PC-3 (cell line): ENCODE measurements around the gene KCNJ6. TPM values are rescaled to one million over a fixed set of nuclear protein-coding genes. Genes with fewer than 3 reads are reported as not detected.
A peak's percentile ranks its signal among the peaks of the same experiment; 100 is the strongest.

Source experiments
- ATAC-seq: fragments of 200-7000 bp; cut with Tn5 transposase; 2 replicates; pipeline ENCODE4 v1.9.1; 2020; ENCODE audit warnings: mild to moderate bottlenecking, moderate library complexity
- BruUV-seq: library from RNA; stranded (reverse); fragments of 400-500 nt; replicated peaks from 2 replicates; lab custom pipeline; 2021; lab: Mats Ljungman, UMichigan
- CTCF ChIA-PET: fragments of 300-600 bp; sonication (Branson Sonifier 250); formaldehyde crosslinking; loops from one replicate; lab custom pipeline; 2022; ENCODE audit warnings: antibody characterized with exemption; lab: Charles Lee
- POLR2A ChIA-PET: fragments of 300-600 bp; sonication (Branson Sonifier 250); formaldehyde crosslinking; loops from one replicate; lab custom pipeline; 2022; ENCODE audit warnings: antibody characterized with exemption; ENCODE audit not compliant: unreplicated experiment; lab: Charles Lee
- DNase-seq: peaks from one replicate; pipeline ENCODE4 v3.0.0-alpha.2; 2015
- H2AFZ ChIP-seq: fragments of 300-600 bp; sonication (generic); 2 replicates; pipeline ENCODE4 v1.6.0; 2016; ENCODE audit warnings: antibody characterized with exemption, low read length
- H3F3A ChIP-seq: fragments of 300-600 bp; sonication (generic); one replicate; pipeline ENCODE4 v1.6.0; 2017; ENCODE audit warnings: antibody characterized with exemption, low read length, control low read depth, mild to moderate bottlenecking; ENCODE audit not compliant: unreplicated experiment
- H3K27ac ChIP-seq: fragments of 300-600 bp; sonication (generic); 2 replicates; pipeline ENCODE4 v1.5.1; 2016; ENCODE audit warnings: mild to moderate bottlenecking, low read length
- H3K27me3 ChIP-seq: fragments of 300-600 bp; sonication (generic); 2 replicates; pipeline ENCODE4 v1.6.1; 2016; ENCODE audit warnings: low read length, mixed read lengths
- H3K36me3 ChIP-seq: fragments of 300-600 bp; sonication (generic); 2 replicates; pipeline ENCODE4 v1.6.1; 2016; ENCODE audit warnings: low read depth, mixed run types, low read length, mixed read lengths
- H3K4me1 ChIP-seq: fragments of 300-600 bp; sonication (generic); 2 replicates; pipeline ENCODE4 v1.5.1; 2016; ENCODE audit warnings: low read length; ENCODE audit not compliant: insufficient read depth
- H3K4me2 ChIP-seq: fragments of 300-600 bp; sonication (generic); 2 replicates; pipeline ENCODE4 v1.6.0; 2016; ENCODE audit warnings: low read length
- H3K4me3 ChIP-seq: fragments of 300-600 bp; sonication (generic); 2 replicates; pipeline ENCODE4 v1.5.1; 2016; ENCODE audit warnings: mild to moderate bottlenecking, low read length, mixed read lengths
- H3K79me2 ChIP-seq: fragments of 300-600 bp; sonication (generic); 2 replicates; pipeline ENCODE4 v1.6.1; 2017; ENCODE audit warnings: low read length, mixed read lengths
- H3K9ac ChIP-seq: fragments of 300-600 bp; sonication (generic); 2 replicates; pipeline ENCODE4 v1.6.0; 2016; ENCODE audit warnings: mild to moderate bottlenecking, low read length
- H3K9me2 ChIP-seq: fragments of 300-600 bp; sonication (generic); replicated peaks from 2 replicates; pipeline ENCODE4 v1.6.1; 2016; ENCODE audit warnings: mixed run types, low read length, mixed read lengths
- H3K9me3 ChIP-seq: fragments of 300-600 bp; sonication (generic); 2 replicates; pipeline ENCODE4 v1.6.1; 2016; ENCODE audit warnings: low read length, mixed read lengths
- H4K20me1 ChIP-seq: fragments of 300-600 bp; sonication (generic); 2 replicates; pipeline ENCODE4 v1.6.1; 2016; ENCODE audit warnings: low read length, mixed read lengths
- EZH2 ChIP-seq: fragments of 300-600 bp; sonication (generic); IDR thresholded peaks from one replicate; pipeline ENCODE4 v1.6.1; 2017; ENCODE audit warnings: antibody characterized with exemption, mild to moderate bottlenecking, low read length; ENCODE audit not compliant: unreplicated experiment
- EZH2phosphoT487 ChIP-seq: fragments of 300-600 bp; sonication (generic); IDR thresholded peaks from 2 replicates; pipeline ENCODE4 v1.6.1; 2018; ENCODE audit warnings: mild to moderate bottlenecking, antibody characterized with exemption, low read length, borderline replicate concordance
- intact Hi-C: fragments of 100-400 bp; cut with micrococcal nuclease; formaldehyde crosslinking; loops from 2 replicates; pipeline ENCODE4 v1.9.0; 2023
- total RNA-seq: library from RNA; depleted of rRNA; stranded (reverse); fragments of >200 nt; gene quantifications from 2 replicates; pipeline ENCODE4 v1.2.3, GENCODE V29; 2014
- TF ChIP-seq, protein P1 (sequence below): fragments of 300-600 bp; sonication (generic); conservative IDR thresholded peaks from 2 replicates; pipeline ENCODE4 v1.5.1; 2017; ENCODE audit warnings: antibody characterized with exemption, low read depth, mild to moderate bottlenecking, low read length

KCNJ6 gene
- total RNA-seq, 1 experiment from 2014 or later = not detected

DNA sequence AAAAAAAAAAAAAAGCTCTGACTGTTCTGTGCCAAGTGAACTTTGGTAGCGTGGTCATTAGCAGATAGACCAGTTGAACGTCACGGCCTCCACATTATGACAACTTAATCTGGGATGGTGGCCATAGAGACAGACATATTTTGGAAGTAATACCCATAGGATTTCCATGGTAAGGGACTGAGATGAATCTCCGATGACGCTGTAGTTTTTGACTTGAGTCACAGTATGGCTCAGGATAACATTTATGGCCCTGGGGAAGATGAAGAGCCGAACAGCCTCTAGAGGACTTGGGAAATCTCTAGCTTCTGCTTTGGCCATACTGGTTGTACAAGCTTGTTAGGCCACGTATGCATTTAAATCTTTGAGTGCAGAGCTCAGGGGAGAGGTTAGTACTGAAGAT is 214.0 kb downstream of the KCNJ6 start:
- Histone ChIP-seq H3K9me2 (no peaks in the 10 kb centered on the region), H3K9ac (no peak overlapping the region), H3K27ac (no peak overlapping the region), H3K36me3 (no peaks in the 10 kb centered on the region), H3K4me3 (no peak overlapping the region), H3K4me2 (no peak overlapping the region), H3K4me1 (no peaks in the 10 kb centered on the region), H3K9me3 (no peaks in the 10 kb centered on the region), H3K79me2 (no peaks in the 10 kb centered on the region), H3K27me3 (peaks cover 17% of the 10 kb centered on the region), H4K20me1 (no peaks in the 10 kb centered on the region), H2AFZ (no peak overlapping the region), H3F3A (no peaks in the 10 kb centered on the region)
- BruUV-seq = no TSS peak
- TF ChIP-seq EZH2 (no peak), EZH2phosphoT487 (no peak)
- TF ChIP-seq, protein P1, sequence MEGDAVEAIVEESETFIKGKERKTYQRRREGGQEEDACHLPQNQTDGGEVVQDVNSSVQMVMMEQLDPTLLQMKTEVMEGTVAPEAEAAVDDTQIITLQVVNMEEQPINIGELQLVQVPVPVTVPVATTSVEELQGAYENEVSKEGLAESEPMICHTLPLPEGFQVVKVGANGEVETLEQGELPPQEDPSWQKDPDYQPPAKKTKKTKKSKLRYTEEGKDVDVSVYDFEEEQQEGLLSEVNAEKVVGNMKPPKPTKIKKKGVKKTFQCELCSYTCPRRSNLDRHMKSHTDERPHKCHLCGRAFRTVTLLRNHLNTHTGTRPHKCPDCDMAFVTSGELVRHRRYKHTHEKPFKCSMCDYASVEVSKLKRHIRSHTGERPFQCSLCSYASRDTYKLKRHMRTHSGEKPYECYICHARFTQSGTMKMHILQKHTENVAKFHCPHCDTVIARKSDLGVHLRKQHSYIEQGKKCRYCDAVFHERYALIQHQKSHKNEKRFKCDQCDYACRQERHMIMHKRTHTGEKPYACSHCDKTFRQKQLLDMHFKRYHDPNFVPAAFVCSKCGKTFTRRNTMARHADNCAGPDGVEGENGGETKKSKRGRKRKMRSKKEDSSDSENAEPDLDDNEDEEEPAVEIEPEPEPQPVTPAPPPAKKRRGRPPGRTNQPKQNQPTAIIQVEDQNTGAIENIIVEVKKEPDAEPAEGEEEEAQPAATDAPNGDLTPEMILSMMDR = no peak
- intact Hi-C loops = no loop called here
- ChIA-PET CTCF (interaction anchor here (0.5 kb wide), 1 partner anchor 650 kb away, joined by 3 read pairs; no protein-coding TSS in a partner anchor), POLR2A (no interaction called here)
- DNase-seq (no peak), ATAC-seq (no peak)

GRCh38 chr21:37700641-37701202 is 215.5 kb downstream of the KCNJ6 start:
- intact Hi-C loops = loop anchor here (1.0 kb wide), 1 partner anchor 656 kb away; no protein-coding TSS in a partner anchor
- ChIA-PET POLR2A (no interaction called here), CTCF (interaction anchor here (0.5 to 0.8 kb wide), 6 partner anchors 10 to 656 kb away, joined by 3 to 11 read pairs (median 4); no protein-coding TSS in a partner anchor)
- TF ChIP-seq, protein P1 = peak; percentile 88
- TF ChIP-seq EZH2 = no peak
- no peak for TF ChIP-seq EZH2phosphoT487
- no TSS peak for BruUV-seq
- H3F3A ChIP-seq = no peaks in the 10 kb centered on the region
- no peaks in the 10 kb centered on the region for H3K4me1 ChIP-seq
- no peaks in the 10 kb centered on the region for H3K9me3 ChIP-seq
- no peaks in the 10 kb centered on the region for H3K9me2 ChIP-seq
- ATAC-seq = peak; percentile 99
- H3K36me3 ChIP-seq = no peaks in the 10 kb centered on the region
- no peak overlapping the region for H3K4me3 ChIP-seq
- H3K27me3 ChIP-seq = peaks cover 25% of the 10 kb centered on the region
- peak; percentile 83 for DNase-seq
- H3K79me2 ChIP-seq = no peaks in the 10 kb centered on the region
- H3K27ac ChIP-seq = no peak overlapping the region
- no peak overlapping the region for H2AFZ ChIP-seq
- no peaks in the 10 kb centered on the region for H4K20me1 ChIP-seq
- no peak overlapping the region for H3K9ac ChIP-seq
- H3K4me2 ChIP-seq = no peak overlapping the region

DNA sequence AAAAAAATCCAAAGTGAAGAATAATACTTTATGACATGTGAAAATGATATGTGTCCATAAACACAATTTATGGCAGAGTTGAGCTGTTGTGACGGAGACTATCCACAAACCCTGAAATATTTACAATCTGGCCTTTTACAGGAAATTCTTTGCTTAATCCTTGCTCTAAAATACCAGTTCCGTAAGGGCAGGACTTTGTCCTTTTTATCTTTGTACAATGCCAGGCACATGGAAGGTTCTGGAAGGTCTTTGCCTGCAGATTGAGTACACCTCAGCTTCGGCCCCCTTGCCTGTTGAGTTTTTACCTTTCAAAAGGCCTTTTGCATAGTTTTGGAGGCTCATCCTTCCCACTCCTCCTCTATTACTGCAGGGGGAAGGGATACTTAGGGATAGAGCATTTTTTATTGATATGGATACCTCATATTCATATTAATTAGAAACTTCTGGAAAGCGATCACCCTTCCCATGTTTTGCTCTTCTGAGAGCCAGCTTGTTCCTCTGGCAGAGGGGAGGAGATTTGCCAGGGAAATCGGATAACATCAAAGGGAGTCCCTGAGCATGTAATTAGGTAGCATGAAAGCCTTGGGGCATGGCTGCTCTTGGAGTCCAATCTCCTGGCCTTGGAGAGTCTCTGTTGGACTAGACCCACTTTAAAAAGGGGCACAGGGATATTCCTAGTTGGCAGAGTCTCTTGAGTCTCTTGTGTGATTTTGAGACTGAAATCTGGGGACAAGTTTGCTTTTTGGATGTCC is 217.1 kb downstream of the KCNJ6 start:
- Histone ChIP-seq H3K9me2 (no peaks in the 10 kb centered on the region), H3K9me3 (no peaks in the 10 kb centered on the region), H3K27ac (no peak overlapping the region), H3K27me3 (peaks cover 38% of the 10 kb centered on the region), H3K36me3 (no peaks in the 10 kb centered on the region), H4K20me1 (no peaks in the 10 kb centered on the region), H3K4me3 (no peak overlapping the region), H3K4me1 (no peaks in the 10 kb centered on the region), H3K4me2 (no peak overlapping the region), H3K79me2 (no peaks in the 10 kb centered on the region), H2AFZ (no peak overlapping the region), H3K9ac (no peak overlapping the region), H3F3A (no peaks in the 10 kb centered on the region)
- no TSS peak for BruUV-seq
- ChIA-PET CTCF (no interaction called here), POLR2A (no interaction called here)
- intact Hi-C loops = no loop called here
- DNase-seq = no peak
- ATAC-seq = no peak
- no peak for TF ChIP-seq EZH2phosphoT487
- TF ChIP-seq EZH2 = no peak
- TF ChIP-seq, protein P1 = no peak
